ENCODE data around the gene ELP5. TPM values are rescaled to one million over a fixed set of nuclear protein-coding genes. Genes with fewer than 3 reads are reported as not detected.
A peak's percentile ranks its signal among the peaks of the same experiment; 100 is the strongest.

ELP5 gene
- total and polyA plus RNA-seq, 2 donors (not counting 3 experiments of a cell fraction or from before 2014, with no cell fraction given): 44.4 to 54.7 TPM

- peak overlapping the region; percentile 75 for H2AFZ ChIP-seq (ENCODE audit: low read depth, low read length)
- no peaks in the 10 kb centered on the region for H3K79me2 ChIP-seq (ENCODE audit: control insufficient read depth, insufficient read depth, low read length)
- no peaks in the 10 kb centered on the region for H3K36me3 ChIP-seq (ENCODE audit: control insufficient read depth in 2 of 2, extremely low read depth in 1 of 2, insufficient read depth in 2 of 2, low read length in 2 of 2)
- H3K9ac ChIP-seq (replicated peaks; ENCODE audit: extremely low read depth, insufficient read depth, low read length): no peak overlapping the region
- no peaks in the 10 kb centered on the region for H3K9me3 ChIP-seq (replicated peaks; ENCODE audit: control insufficient read depth, insufficient read depth, low read length)
- POLR2A ChIA-PET: no interaction called here
- FAIRE-seq (peak; percentile 77), DNase-seq (ENCODE audit: low read depth, low spot score) (peak; percentile 74)
- H3K27me3 ChIP-seq (ENCODE audit: control insufficient read depth in 2 of 2, insufficient read depth in 2 of 2, low read length in 2 of 2): peaks cover 16 to 26% of the 10 kb centered on the region in 2 experiments
- dilution Hi-C loops (cut with MboI; ENCODE audit: extremely low pct_ligation_motif_present, low sequenced_read_pairs): no loop called here
- no peak overlapping the region for H3K4me2 ChIP-seq (ENCODE audit: insufficient read depth, low read length)
- BruUV-seq (replicated peaks): no TSS peak
- no peak overlapping the region for H3K27ac ChIP-seq (ENCODE audit: insufficient read depth, low read depth, low read length)
- no peaks in the 10 kb centered on the region for H3K9me1 ChIP-seq (replicated peaks; ENCODE audit: control insufficient read depth, extremely low read depth, insufficient read depth, low read length)
- intact Hi-C loops (cut with micrococcal nuclease): loop anchor here (1.0 to 5.0 kb wide), 6 partner anchors 16 to 251 kb away; partner anchors contain the start of gene ELP5
- TF ChIP-seq POLR2AphosphoS5 (IDR thresholded peaks at IDR 0.05; ENCODE audit: insufficient read depth, low read depth, low read length) (peak; percentile 42), EZH2 (IDR thresholded peaks at IDR 0.05; ENCODE audit: borderline replicate concordance, low read depth, low read length, severe bottlenecking) (no peak), FOS (IDR thresholded peaks at IDR 0.05; ENCODE audit: borderline replicate concordance, insufficient read depth, low read length) (no peak), CTCF (IDR thresholded peaks at IDR 0.05; ENCODE audit: extremely low read depth in 1 of 2, insufficient read depth in 1 of 2, low read depth in 1 of 2, low read length in 2 of 2) (peak; percentile 88 to 97), GATA2 (IDR thresholded peaks at IDR 0.05; ENCODE audit: insufficient read depth, insufficient read length, low read depth, low read length) (no peak), MYC (IDR thresholded peaks at IDR 0.05; ENCODE audit: low read depth, low read length) (peak; percentile 44), JUN (IDR thresholded peaks at IDR 0.05; ENCODE audit: borderline replicate concordance, insufficient read depth, insufficient read length, low read depth) (no peak), MAX (IDR thresholded peaks at IDR 0.05; ENCODE audit: insufficient read depth, insufficient read length) (peak; percentile 92), POLR2A (IDR thresholded peaks at IDR 0.05; ENCODE audit: low read depth, low read length) (no peak)
- H4K20me1 ChIP-seq (replicated peaks; ENCODE audit: control insufficient read depth, extremely low read depth, insufficient read depth, low read length): no peaks in the 10 kb centered on the region
- CTCF ChIA-PET: interaction anchor here (0.5 to 3.6 kb wide), 42 partner anchors 9 to 437 kb away, joined by 3 to 170 read pairs (median 5); partner anchors contain the start of genes ACADVL, ACAP1, CTDNEP1 and DLG4
- no peak overlapping the region for H3K4me3 ChIP-seq (replicated peaks in 1 of 3; ENCODE audit: insufficient read depth in 1 of 3, low read depth in 1 of 3, low read length in 3 of 3)
- peaks cover 8% of the 10 kb centered on the region for H3K4me1 ChIP-seq (ENCODE audit: control insufficient read depth, extremely low read depth, insufficient read depth, low read length)
These were observed 44.3 kb downstream of the ELP5 start for GRCh38 chr17:7296189-7296861.
